ENCODE results near the gene TOP3B.

DNA sequence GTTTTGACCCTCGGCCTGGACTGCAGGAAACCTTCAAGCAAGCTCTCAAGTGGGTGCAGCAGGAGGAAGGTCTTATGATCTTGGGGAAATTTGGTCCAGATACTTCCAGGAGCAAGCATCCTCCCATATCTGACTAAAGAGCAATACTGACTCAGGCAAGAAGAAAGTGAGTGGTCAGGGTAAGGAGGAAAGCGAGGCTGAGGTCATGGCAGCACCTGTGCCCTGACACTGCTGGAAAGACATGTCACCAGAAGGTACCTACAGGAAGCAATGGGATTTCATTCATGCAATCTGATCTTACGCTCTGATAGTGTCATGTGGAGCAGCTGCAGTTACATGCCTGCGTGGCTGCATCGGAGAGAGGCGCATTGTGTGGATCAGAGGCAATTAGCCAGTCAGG, 6.5 kb upstream of the TOP3B start:
- TF ChIP-seq, protein P1, sequence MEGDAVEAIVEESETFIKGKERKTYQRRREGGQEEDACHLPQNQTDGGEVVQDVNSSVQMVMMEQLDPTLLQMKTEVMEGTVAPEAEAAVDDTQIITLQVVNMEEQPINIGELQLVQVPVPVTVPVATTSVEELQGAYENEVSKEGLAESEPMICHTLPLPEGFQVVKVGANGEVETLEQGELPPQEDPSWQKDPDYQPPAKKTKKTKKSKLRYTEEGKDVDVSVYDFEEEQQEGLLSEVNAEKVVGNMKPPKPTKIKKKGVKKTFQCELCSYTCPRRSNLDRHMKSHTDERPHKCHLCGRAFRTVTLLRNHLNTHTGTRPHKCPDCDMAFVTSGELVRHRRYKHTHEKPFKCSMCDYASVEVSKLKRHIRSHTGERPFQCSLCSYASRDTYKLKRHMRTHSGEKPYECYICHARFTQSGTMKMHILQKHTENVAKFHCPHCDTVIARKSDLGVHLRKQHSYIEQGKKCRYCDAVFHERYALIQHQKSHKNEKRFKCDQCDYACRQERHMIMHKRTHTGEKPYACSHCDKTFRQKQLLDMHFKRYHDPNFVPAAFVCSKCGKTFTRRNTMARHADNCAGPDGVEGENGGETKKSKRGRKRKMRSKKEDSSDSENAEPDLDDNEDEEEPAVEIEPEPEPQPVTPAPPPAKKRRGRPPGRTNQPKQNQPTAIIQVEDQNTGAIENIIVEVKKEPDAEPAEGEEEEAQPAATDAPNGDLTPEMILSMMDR (IDR thresholded peaks at IDR 0.05) = no peak
- TF ChIP-seq POLR2A (IDR thresholded peaks at IDR 0.05) = no peak

All from tibial nerve (tissue), 3 donors.